ENCODE results near the gene ABCD4.

Gene ABCD4

DNA sequence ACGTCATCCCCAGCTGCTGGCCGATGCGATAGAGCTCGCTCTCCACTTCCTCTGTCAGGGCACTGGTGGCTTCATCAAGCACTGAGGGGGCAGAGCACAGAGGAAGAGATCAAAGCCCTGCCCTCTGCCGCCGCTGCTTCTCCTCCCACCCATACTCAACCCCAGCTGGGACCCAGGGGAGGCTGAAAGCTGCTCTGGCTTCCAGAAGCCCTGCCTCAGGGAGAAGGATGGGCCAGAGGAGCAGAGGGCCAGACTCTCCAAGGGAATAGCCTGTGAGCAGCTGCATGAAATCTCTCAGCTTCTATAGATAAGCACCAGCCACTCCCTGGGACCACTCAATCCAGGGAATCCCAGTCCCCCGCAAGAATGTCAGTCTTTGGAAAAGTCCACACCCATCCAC lies 16.0 kb downstream of the ABCD4 start:
- H3K36me3 ChIP-seq (ENCODE audit: insufficient read depth, low read length), result peaks cover 47% of the 10 kb centered on the region
- H3K4me2 ChIP-seq (ENCODE audit: low read length), result no peak overlapping the region
- H3K9ac ChIP-seq (ENCODE audit: low read length), result no peak overlapping the region

DNA sequence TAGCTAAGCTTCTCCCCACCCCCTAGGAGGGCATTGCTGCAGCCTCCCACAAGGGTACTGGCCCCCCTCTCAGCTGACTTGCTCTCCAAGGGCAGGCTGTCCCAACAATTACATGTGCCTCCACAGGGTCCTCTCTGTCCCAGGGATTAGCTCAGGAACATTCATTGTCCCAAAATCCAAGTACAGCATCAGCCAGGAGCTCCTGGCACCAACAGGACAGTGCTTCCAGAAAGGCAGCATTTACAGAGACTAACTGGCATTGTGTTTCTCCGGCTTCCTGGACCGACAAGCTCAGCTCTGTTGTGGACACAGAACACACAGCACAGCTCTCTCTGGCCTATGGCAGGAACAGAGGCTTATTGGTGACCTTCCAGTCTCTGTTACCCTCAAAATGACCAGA lies 21.7 kb downstream of the ABCD4 start:
- H3F3A ChIP-seq (ENCODE audit: insufficient read depth, low read length), result no peaks in the 10 kb centered on the region
- H2AFZ ChIP-seq (ENCODE audit: low read length), result no peak overlapping the region
- TF ChIP-seq EZH2 (IDR thresholded peaks at IDR 0.05; ENCODE audit: borderline replicate concordance, low read length), result no peak
- TF ChIP-seq, protein P1, sequence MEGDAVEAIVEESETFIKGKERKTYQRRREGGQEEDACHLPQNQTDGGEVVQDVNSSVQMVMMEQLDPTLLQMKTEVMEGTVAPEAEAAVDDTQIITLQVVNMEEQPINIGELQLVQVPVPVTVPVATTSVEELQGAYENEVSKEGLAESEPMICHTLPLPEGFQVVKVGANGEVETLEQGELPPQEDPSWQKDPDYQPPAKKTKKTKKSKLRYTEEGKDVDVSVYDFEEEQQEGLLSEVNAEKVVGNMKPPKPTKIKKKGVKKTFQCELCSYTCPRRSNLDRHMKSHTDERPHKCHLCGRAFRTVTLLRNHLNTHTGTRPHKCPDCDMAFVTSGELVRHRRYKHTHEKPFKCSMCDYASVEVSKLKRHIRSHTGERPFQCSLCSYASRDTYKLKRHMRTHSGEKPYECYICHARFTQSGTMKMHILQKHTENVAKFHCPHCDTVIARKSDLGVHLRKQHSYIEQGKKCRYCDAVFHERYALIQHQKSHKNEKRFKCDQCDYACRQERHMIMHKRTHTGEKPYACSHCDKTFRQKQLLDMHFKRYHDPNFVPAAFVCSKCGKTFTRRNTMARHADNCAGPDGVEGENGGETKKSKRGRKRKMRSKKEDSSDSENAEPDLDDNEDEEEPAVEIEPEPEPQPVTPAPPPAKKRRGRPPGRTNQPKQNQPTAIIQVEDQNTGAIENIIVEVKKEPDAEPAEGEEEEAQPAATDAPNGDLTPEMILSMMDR (IDR thresholded peaks at IDR 0.05; ENCODE audit: low read length), result no peak
- H3K9me3 ChIP-seq (ENCODE audit: low read length), result peaks cover 2% of the 10 kb centered on the region; the same call in 1 of the 2 replicates
- H3K4me3 ChIP-seq (ENCODE audit: low read depth, low read length, poor library complexity, severe bottlenecking), result no peak overlapping the region
- H3K9me2 ChIP-seq (ENCODE audit: low read depth, low read length), result no peaks in the 10 kb centered on the region
- no peaks in the 10 kb centered on the region for H3K27me3 ChIP-seq (ENCODE audit: insufficient read depth, low read length)
- peaks cover 13% of the 10 kb centered on the region for H3K36me3 ChIP-seq (ENCODE audit: insufficient read depth, low read length)
- H4K20me1 ChIP-seq (ENCODE audit: insufficient read depth, low read length), result no peaks in the 10 kb centered on the region
- no peak overlapping the region for H3K4me2 ChIP-seq (ENCODE audit: low read length)
- H3K79me2 ChIP-seq (ENCODE audit: insufficient read depth, low read length), result no peaks in the 10 kb centered on the region
- H3K9ac ChIP-seq (ENCODE audit: low read length), result no peak overlapping the region
- no peaks in the 10 kb centered on the region for H3K4me1 ChIP-seq (ENCODE audit: insufficient read depth, low read length, severe bottlenecking)
- H3K27ac ChIP-seq (ENCODE audit: low read depth, low read length, poor library complexity, severe bottlenecking), result no peak overlapping the region

More for the DNA sequence above, 16.0 kb downstream of the ABCD4 start:
- no peaks in the 10 kb centered on the region for H3K27me3 ChIP-seq (ENCODE audit: insufficient read depth, low read length)
- no peaks in the 10 kb centered on the region for H3F3A ChIP-seq (ENCODE audit: insufficient read depth, low read length)
- H3K4me1 ChIP-seq (ENCODE audit: insufficient read depth, low read length, severe bottlenecking), result no peaks in the 10 kb centered on the region
- H3K79me2 ChIP-seq (ENCODE audit: insufficient read depth, low read length), result no peaks in the 10 kb centered on the region
- H4K20me1 ChIP-seq (ENCODE audit: insufficient read depth, low read length), result no peaks in the 10 kb centered on the region
- H3K9me3 ChIP-seq (ENCODE audit: low read length), result no peaks in the 10 kb centered on the region
- TF ChIP-seq EZH2 (IDR thresholded peaks at IDR 0.05; ENCODE audit: borderline replicate concordance, low read length), result no peak
- TF ChIP-seq, protein P1 (IDR thresholded peaks at IDR 0.05; ENCODE audit: low read length), result no peak
- no peak overlapping the region for H3K4me3 ChIP-seq (ENCODE audit: low read depth, low read length, poor library complexity, severe bottlenecking)
- no peaks in the 10 kb centered on the region for H3K9me2 ChIP-seq (ENCODE audit: low read depth, low read length)
- no peak overlapping the region for H3K27ac ChIP-seq (ENCODE audit: low read depth, low read length, poor library complexity, severe bottlenecking)
- H2AFZ ChIP-seq (ENCODE audit: low read length), result no peak overlapping the region

DNA sequence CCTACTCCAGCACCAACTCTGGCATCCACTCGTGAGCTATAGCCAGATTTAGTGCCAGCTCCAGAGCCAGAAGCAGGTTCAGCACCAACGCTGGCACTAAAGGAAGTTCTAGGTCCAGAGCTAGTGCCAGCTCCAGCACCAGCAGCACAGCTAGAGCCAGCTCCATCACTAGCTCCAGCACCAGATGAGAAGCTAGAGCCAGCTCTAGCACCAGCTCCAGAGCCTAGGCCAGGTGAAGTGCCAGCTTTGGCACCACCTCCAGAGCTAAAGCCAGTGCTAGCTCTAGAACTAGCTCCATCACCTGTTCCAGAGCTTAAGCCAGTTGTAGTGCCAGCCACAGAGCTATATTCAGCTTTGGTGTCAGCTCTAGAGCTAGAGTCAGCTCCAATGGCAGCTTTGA lies 24.7 kb downstream of the ABCD4 start:
- H3K9me2 ChIP-seq (ENCODE audit: low read depth, low read length), result no peaks in the 10 kb centered on the region

More for the DNA sequence above, 24.7 kb downstream of the ABCD4 start:
- no peak overlapping the region for H3K9ac ChIP-seq (ENCODE audit: low read length)
- no peak overlapping the region for H2AFZ ChIP-seq (ENCODE audit: low read length)
- no peak overlapping the region for H3K4me2 ChIP-seq (ENCODE audit: low read length)
- H3K27me3 ChIP-seq (ENCODE audit: insufficient read depth, low read length), result no peaks in the 10 kb centered on the region
- H3K36me3 ChIP-seq (ENCODE audit: insufficient read depth, low read length), result peaks cover 1% of the 10 kb centered on the region
- no peak overlapping the region for H3K4me3 ChIP-seq (ENCODE audit: low read depth, low read length, poor library complexity, severe bottlenecking)
- no peaks in the 10 kb centered on the region for H3K4me1 ChIP-seq (ENCODE audit: insufficient read depth, low read length, severe bottlenecking)
- H3K79me2 ChIP-seq (ENCODE audit: insufficient read depth, low read length), result no peaks in the 10 kb centered on the region
- peaks cover 2% of the 10 kb centered on the region; the same call in 1 of the 2 replicates for H3K9me3 ChIP-seq (ENCODE audit: low read length)
- no peaks in the 10 kb centered on the region for H4K20me1 ChIP-seq (ENCODE audit: insufficient read depth, low read length)
- no peaks in the 10 kb centered on the region for H3F3A ChIP-seq (ENCODE audit: insufficient read depth, low read length)
- no peak overlapping the region for H3K27ac ChIP-seq (ENCODE audit: low read depth, low read length, poor library complexity, severe bottlenecking)
- TF ChIP-seq, protein P1 (IDR thresholded peaks at IDR 0.05; ENCODE audit: low read length), result no peak
- no peak for TF ChIP-seq EZH2 (IDR thresholded peaks at IDR 0.05; ENCODE audit: borderline replicate concordance, low read length)

Data from OCI-LY1 (cell line).